K562 (cell line): Measurements from ENCODE around the gene SPSB1. TPM values are rescaled to one million over a fixed set of nuclear protein-coding genes. Genes with fewer than 3 reads are reported as not detected.

Source experiments
- ATAC-seq: fragments of 200-7000 bp; cut with Tn5 transposase; 3 replicates; pipeline ENCODE4 v1.9.1; 2020; ENCODE audit warnings: moderate library complexity
- BruUV-seq: library from RNA; stranded (reverse); fragments of 400-500 nt; replicated peaks from 2 replicates; lab custom pipeline; 2021; lab: Mats Ljungman, UMichigan
- CTCF ChIA-PET: fragments of 300-600 bp; formaldehyde crosslinking; extraction: SDS; loops from one replicate; lab custom pipeline; 2021; ENCODE audit warnings: low intra/inter-chr PET ratio; lab: Yijun Ruan, JAX
- POLR2A ChIA-PET: fragments of 300-600, 350-650 bp; sonication (Branson Sonifier 250); formaldehyde crosslinking; extraction: SDS; loops from one replicate; lab custom pipeline; 2021; ENCODE audit warnings: antibody characterized with exemption, inconsistent platforms; lab: Yijun Ruan, JAX
- DNase-seq, 4 experiments: peaks; one replicate each; pipeline versions ENCODE4 v3.0.0 to v3.0.0-alpha.2; 2011 to 2018; ENCODE audit warnings: low spot score in 3 of 4, mixed read lengths in 3 of 4; ENCODE audit errors: extremely low read depth in 1 of 4
- FAIRE-seq: peaks from 2 replicates; lab custom pipeline; 2011; peaks lifted over from hg19 to GRCh38; lab: Jason Lieb, UNC
- H2AFZ ChIP-seq: 2 replicates; pipeline ENCODE4 v1.6.0; 2011; ENCODE audit warnings: low read depth, low read length, control low read depth, inconsistent platforms
- H3K27ac ChIP-seq: fragments of 200-600 bp; 3 replicates; pipeline ENCODE4 v1.8.0; 2011; ENCODE audit warnings: low read depth, mild to moderate bottlenecking, control low read depth, inconsistent platforms, low read length, moderate library complexity, mixed read lengths; ENCODE audit errors: extremely low read depth
- H3K27me3 ChIP-seq, 2 experiments: fragments of 300-600 bp in 1 of 2; 2 replicates in 1 of 2; 3 replicates in 1 of 2; pipeline versions ENCODE4 v1.6.0 to v1.8.0; 2011; ENCODE audit warnings: inconsistent platforms in 2 of 2, low read length in 2 of 2, mild to moderate bottlenecking in 1 of 2, mixed read lengths in 1 of 2, moderate library complexity in 1 of 2; ENCODE audit not compliant: control insufficient read depth in 2 of 2, insufficient read depth in 2 of 2
- H3K36me3 ChIP-seq: fragments of 300-600 bp; 3 replicates; pipeline ENCODE4 v1.8.0; 2011; ENCODE audit warnings: mild to moderate bottlenecking, low read length, inconsistent platforms; ENCODE audit not compliant: control insufficient read depth, insufficient read depth
- H3K4me1 ChIP-seq, 2 experiments: fragments of 200-600 bp in 1 of 2; replicated peaks in 1 of 2; 2 replicates in 1 of 2; 3 replicates in 1 of 2; pipeline versions ENCODE4 v1.5.1 to v1.8.0; 2011; ENCODE audit warnings: inconsistent platforms in 2 of 2, low read length in 2 of 2, mild to moderate bottlenecking in 1 of 2, mixed read lengths in 1 of 2, moderate library complexity in 1 of 2; ENCODE audit not compliant: control insufficient read depth in 2 of 2, insufficient read depth in 2 of 2
- H3K4me2 ChIP-seq: 2 replicates; pipeline ENCODE4 v1.6.1; 2011; ENCODE audit warnings: low read length, control low read depth, inconsistent platforms, mixed read lengths; ENCODE audit not compliant: insufficient read depth
- H3K4me3 ChIP-seq: fragments of 200-600 bp; sonication (generic), shearing (Covaris generic); 2 replicates; pipeline ENCODE4 v1.5.1; 2016; ENCODE audit warnings: control low read depth, inconsistent platforms
- H3K79me2 ChIP-seq: fragments of 200-600 bp; 3 replicates; pipeline ENCODE4 v1.8.0; 2011; ENCODE audit warnings: low read length, inconsistent platforms; ENCODE audit not compliant: control insufficient read depth, insufficient read depth
- H3K9ac ChIP-seq, 2 experiments: 2 replicates each; pipeline versions ENCODE4 v1.6.0 to v1.6.1; 2011; ENCODE audit warnings: low read depth in 2 of 2, low read length in 2 of 2, control low read depth in 1 of 2, inconsistent platforms in 1 of 2, mild to moderate bottlenecking in 1 of 2, mixed read lengths in 1 of 2; ENCODE audit not compliant: insufficient read depth in 1 of 2
- H3K9me1 ChIP-seq: one replicate; pipeline ENCODE4 v1.6.0; 2011; ENCODE audit warnings: inconsistent platforms, mild to moderate bottlenecking, low read length, moderate library complexity; ENCODE audit not compliant: control insufficient read depth, insufficient read depth
- H3K9me3 ChIP-seq: replicated peaks from 2 replicates; pipeline ENCODE4 v1.5.1; 2011; ENCODE audit warnings: low read depth, low read length, inconsistent platforms; ENCODE audit not compliant: control insufficient read depth, insufficient read depth
- H4K20me1 ChIP-seq: replicated peaks from 2 replicates; pipeline ENCODE4 v1.6.1; 2011; ENCODE audit warnings: low read length, inconsistent platforms, mixed read lengths; ENCODE audit not compliant: control insufficient read depth, insufficient read depth
- FOXJ3 ChIP-seq: sonication (generic); formaldehyde crosslinking; IDR thresholded peaks from 2 replicates; pipeline ENCODE4 v1.4.0; 2020; ENCODE audit warnings: mild to moderate bottlenecking, missing genetic modification reagents
- GABPB2 ChIP-seq: fragments of 250-450 bp; sonication (Bioruptor Pico); conservative IDR thresholded peaks from 2 replicates; pipeline ENCODE4 v1.5.1; 2021; ENCODE audit warnings: mild to moderate bottlenecking
- JUN ChIP-seq, 2 experiments: sonication (generic) in 1 of 2; formaldehyde crosslinking in 1 of 2; IDR thresholded peaks; 2 replicates each; pipeline versions ENCODE4 v1.6.1 to v1.8.0; 2012 to 2022; ENCODE audit warnings: borderline replicate concordance in 2 of 2, mild to moderate bottlenecking in 2 of 2, improper control_type of control experiment in 1 of 2, low read depth in 1 of 2, low read length in 1 of 2, missing genetic modification reagents in 1 of 2
- NCOA2 ChIP-seq, 2 experiments: fragments of 450-650 bp; IDR thresholded peaks; 2 replicates each; pipeline ENCODE4 v1.6.1; 2018; ENCODE audit warnings: mild to moderate bottlenecking in 2 of 2, moderate library complexity in 1 of 2; ENCODE audit not compliant: partially characterized antibody in 2 of 2
- PPARD ChIP-seq: fragments of 250-450 bp; sonication (Bioruptor Pico); IDR thresholded peaks from 2 replicates; pipeline ENCODE4 v1.8.0; 2022; ENCODE audit warnings: inconsistent platforms, mild to moderate bottlenecking, moderate library complexity
- TEAD4 ChIP-seq, 2 experiments: sonication (generic) in 1 of 2; formaldehyde crosslinking in 1 of 2; IDR thresholded peaks; 2 replicates each; pipeline versions ENCODE4 v1.6.1 to v1.8.0; 2012 to 2022; ENCODE audit warnings: borderline replicate concordance in 1 of 2, inconsistent platforms in 1 of 2, low read length in 1 of 2, mild to moderate bottlenecking in 1 of 2, missing genetic modification reagents in 1 of 2
- ZNF316 ChIP-seq: fragments of 450-650 bp; IDR thresholded peaks from 2 replicates; pipeline ENCODE4 v1.6.1; 2016
- WGBS: fragments of 100-300 bp; shearing (Covaris generic); methylation state at CpG from one replicate; pipeline ENCODE4 v1.1.6; 2016; ENCODE audit warnings: low coverage, mixed read lengths; ENCODE audit not compliant: insufficient coverage; ENCODE audit errors: missing lambda C conversion rate; 5-methylcytosine and 5-hydroxymethylcytosine counted together
- in situ Hi-C: fragments of 300-500 bp; cut with MboI; formaldehyde crosslinking; loops from 4 replicates; pipeline ENCODE4 v1.15.0; 2018; ENCODE audit warnings: inconsistent platforms, mixed read lengths
- intact Hi-C: fragments of 100-400 bp; cut with micrococcal nuclease; formaldehyde crosslinking; loops from 2 replicates; pipeline ENCODE4 v1.14.2; 2022
- polyA plus RNA-seq, 8 experiments: library from polyadenylated mRNA; depleted of rRNA in 4 of 8; stranded (reverse) in 5 of 8; unstranded in 3 of 8; fragments of >200 nt; fragmentation: Nextera tagmentation in 2 of 8; fragmentation: Illumina TruSeq in 1 of 8; extraction: Ambion mirVana in 2 of 8; extraction: Trizol in 1 of 8; gene quantifications; 2 replicates each; pipeline versions ENCODE4 v1.2.1 to v1.2.3, GENCODE V29; 2011 to 2014; ENCODE audit warnings: inconsistent platforms in 1 of 8, missing spikeins in 1 of 8
- total RNA-seq, 7 experiments: library from RNA; depleted of rRNA in 6 of 7; stranded (reverse); fragments of >200 nt in 6 of 7; fragmentation: Illumina TruSeq in 2 of 7; extraction: Trizol in 2 of 7; gene quantifications; 2 replicates each; pipeline versions ENCODE4 v1.2.1 to v1.2.3, GENCODE V29; 2011 to 2021; ENCODE audit warnings: low replicate concordance in 1 of 7
- TF ChIP-seq, protein P1 (sequence below): fragments of 450-650 bp; formaldehyde crosslinking; IDR thresholded peaks from 2 replicates; pipeline ENCODE4 v1.4.0; 2022; ENCODE audit warnings: mild to moderate bottlenecking, moderate library complexity
- TF ChIP-seq, protein P2 (sequence below): fragments of 450-650 bp; IDR thresholded peaks from 2 replicates; pipeline ENCODE4 v1.6.1; 2017; ENCODE audit warnings: mild to moderate bottlenecking, moderate library complexity
- TF ChIP-seq, protein P3 (sequence below): fragments of 250-450 bp; sonication (Bioruptor Pico); IDR thresholded peaks from 2 replicates; pipeline ENCODE4 v1.8.0; 2021; ENCODE audit warnings: mild to moderate bottlenecking, moderate library complexity

Gene SPSB1
- total and polyA plus RNA-seq, 9 of the 15 experiments (the other 6 are each of a cell fraction or from before 2014, with no cell fraction given): 0.06 to 0.35 (median 0.14) TPM; not detected in 6

DNA sequence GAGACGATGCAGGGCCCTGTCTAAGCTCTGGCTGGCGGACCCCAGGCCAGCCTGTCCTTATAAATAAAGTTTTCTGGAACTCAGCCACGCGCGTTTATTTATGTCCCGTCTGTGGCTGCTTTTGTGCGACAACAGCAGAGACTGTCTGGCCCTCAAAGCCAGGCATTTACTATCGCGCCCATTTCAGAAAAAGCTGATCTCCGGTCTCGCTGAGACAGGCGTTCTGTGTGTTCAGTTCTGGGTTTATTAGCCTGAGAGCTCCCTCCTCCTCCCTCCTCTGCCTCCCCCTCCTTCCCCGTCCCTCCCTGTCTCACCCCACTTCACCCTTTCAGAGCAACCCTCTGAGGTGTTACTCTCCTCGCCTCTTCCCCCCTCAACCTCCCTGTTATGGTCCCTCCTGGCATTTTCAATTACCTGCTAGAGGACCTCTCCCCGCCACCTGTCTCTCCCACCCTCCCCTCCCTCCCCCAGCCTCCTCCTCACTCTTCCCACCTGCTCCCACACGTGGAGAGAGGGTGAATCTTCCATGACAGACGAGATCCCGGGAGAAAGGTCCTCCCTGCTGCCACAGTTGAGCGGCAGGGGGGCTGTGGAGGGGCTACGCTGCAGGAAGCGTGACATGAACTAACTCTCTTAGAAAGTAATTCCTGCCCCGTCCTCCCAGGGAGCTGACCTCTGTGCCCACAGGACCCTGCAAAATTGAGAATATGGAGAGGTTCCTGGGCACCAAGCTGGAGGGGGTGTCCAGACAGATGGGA lies 59.9 kb downstream of the SPSB1 start (continued):
- TF ChIP-seq, protein P1, sequence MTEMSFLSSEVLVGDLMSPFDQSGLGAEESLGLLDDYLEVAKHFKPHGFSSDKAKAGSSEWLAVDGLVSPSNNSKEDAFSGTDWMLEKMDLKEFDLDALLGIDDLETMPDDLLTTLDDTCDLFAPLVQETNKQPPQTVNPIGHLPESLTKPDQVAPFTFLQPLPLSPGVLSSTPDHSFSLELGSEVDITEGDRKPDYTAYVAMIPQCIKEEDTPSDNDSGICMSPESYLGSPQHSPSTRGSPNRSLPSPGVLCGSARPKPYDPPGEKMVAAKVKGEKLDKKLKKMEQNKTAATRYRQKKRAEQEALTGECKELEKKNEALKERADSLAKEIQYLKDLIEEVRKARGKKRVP (CRISPR knock-in tag): no peak
- TF ChIP-seq, all 486 proteins: peak for 1

DNA sequence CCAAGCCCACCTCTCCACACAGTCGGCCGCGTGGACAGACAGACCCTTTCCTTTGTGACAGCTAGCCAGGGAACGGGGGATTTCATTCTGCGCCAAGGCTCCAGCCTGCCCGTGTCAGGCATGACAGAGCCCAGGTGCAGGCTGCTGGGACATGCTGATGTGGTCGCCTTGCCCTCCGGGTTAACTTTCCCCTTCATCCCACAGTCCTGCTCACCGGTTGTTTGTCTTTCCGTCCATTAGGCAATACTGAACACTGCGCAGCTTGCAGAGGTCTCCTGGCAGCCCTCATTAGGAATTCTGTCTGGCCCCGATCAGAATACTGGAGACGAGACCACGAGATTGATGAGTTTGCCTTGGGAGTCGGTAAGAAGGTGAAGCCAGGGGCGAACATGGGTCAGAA lies 62.8 kb downstream of the SPSB1 start:
- no peak for ATAC-seq
- ChIA-PET POLR2A (interaction anchor here (0.6 to 1.0 kb wide), 2 partner anchors 11 to 13 kb away, joined by 3 to 4 read pairs; no protein-coding TSS in a partner anchor), CTCF (no interaction called here)
- no peak for TF ChIP-seq FOXJ3 (CRISPR knock-in tag)
- TF ChIP-seq, protein P2, sequence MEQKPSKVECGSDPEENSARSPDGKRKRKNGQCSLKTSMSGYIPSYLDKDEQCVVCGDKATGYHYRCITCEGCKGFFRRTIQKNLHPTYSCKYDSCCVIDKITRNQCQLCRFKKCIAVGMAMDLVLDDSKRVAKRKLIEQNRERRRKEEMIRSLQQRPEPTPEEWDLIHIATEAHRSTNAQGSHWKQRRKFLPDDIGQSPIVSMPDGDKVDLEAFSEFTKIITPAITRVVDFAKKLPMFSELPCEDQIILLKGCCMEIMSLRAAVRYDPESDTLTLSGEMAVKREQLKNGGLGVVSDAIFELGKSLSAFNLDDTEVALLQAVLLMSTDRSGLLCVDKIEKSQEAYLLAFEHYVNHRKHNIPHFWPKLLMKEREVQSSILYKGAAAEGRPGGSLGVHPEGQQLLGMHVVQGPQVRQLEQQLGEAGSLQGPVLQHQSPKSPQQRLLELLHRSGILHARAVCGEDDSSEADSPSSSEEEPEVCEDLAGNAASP: no peak
- no peak for TF ChIP-seq GABPB2 (CRISPR knock-in tag)
- TF ChIP-seq, protein P3, sequence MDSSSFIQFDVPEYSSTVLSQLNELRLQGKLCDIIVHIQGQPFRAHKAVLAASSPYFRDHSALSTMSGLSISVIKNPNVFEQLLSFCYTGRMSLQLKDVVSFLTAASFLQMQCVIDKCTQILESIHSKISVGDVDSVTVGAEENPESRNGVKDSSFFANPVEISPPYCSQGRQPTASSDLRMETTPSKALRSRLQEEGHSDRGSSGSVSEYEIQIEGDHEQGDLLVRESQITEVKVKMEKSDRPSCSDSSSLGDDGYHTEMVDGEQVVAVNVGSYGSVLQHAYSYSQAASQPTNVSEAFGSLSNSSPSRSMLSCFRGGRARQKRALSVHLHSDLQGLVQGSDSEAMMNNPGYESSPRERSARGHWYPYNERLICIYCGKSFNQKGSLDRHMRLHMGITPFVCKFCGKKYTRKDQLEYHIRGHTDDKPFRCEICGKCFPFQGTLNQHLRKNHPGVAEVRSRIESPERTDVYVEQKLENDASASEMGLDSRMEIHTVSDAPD (CRISPR knock-in tag): no peak
- no peak for TF ChIP-seq NCOA2 (IDR thresholded peaks at IDR 0.05; ENCODE audit: partially characterized antibody in 2 of 2)
- no peak for TF ChIP-seq TEAD4 (IDR thresholded peaks at IDR 0.05; ENCODE audit: low read length)
- TF ChIP-seq TEAD4 (CRISPR knock-in tag; IDR thresholded peaks at IDR 0.05; ENCODE audit: borderline replicate concordance): no peak
- no peak for TF ChIP-seq JUN (IDR thresholded peaks at IDR 0.05; ENCODE audit: borderline replicate concordance, low read depth, low read length)
- TF ChIP-seq JUN (CRISPR knock-in tag; IDR thresholded peaks at IDR 0.05; ENCODE audit: borderline replicate concordance): no peak
- TF ChIP-seq PPARD (CRISPR knock-in tag): no peak
- TF ChIP-seq ZNF316: no peak
- H3K27ac ChIP-seq: no peak overlapping the region; the same call in 2 of the 3 replicates
- H2AFZ ChIP-seq: no peak overlapping the region
- no peaks in the 10 kb centered on the region for H3K36me3 ChIP-seq
- H3K79me2 ChIP-seq: no peaks in the 10 kb centered on the region
- no peak overlapping the region for H3K4me2 ChIP-seq
- H3K9me1 ChIP-seq: no peaks in the 10 kb centered on the region
- in situ Hi-C loops (no loop called here), intact Hi-C loops (no loop called here)
- 6% methylated on average over 16 of the region's 16 CpGs for WGBS
- H3K27me3 ChIP-seq: peaks cover 64 to 91% of the 10 kb centered on the region in 2 experiments; a peak in 4 of 5 replicates
- BruUV-seq: no TSS peak
- no peak for FAIRE-seq
- no peak overlapping the region for H3K4me3 ChIP-seq
- no peak overlapping the region for H3K9ac ChIP-seq
- peaks cover 33% of the 10 kb centered on the region for H4K20me1 ChIP-seq
- peaks cover 0 to 2% of the 10 kb centered on the region in 2 experiments; a peak in 1 of 5 replicates for H3K4me1 ChIP-seq
- DNase-seq: no peak
- no peaks in the 10 kb centered on the region for H3K9me3 ChIP-seq
